Upper lobe of left lung (tissue), 4 donors: ENCODE results near the gene SLC6A13.

ENCODE experiments used
- EP300 ChIP-seq, 4 donors: sonication (generic); formaldehyde crosslinking; IDR thresholded peaks; one replicate each; pipeline ENCODE4 v1.5.1; 2017; ENCODE audit warnings: antibody characterized with exemption in 4 of 4, control low read depth in 2 of 4
- POLR2A ChIP-seq, 4 donors: fragments of 450-650 bp; IDR thresholded peaks; one replicate each; pipeline ENCODE4 v1.5.1; 2016 to 2017; ENCODE audit warnings: antibody characterized with exemption in 4 of 4, mild to moderate bottlenecking in 2 of 4
- POLR2AphosphoS5 ChIP-seq, 2 donors: sonication (generic); formaldehyde crosslinking; IDR thresholded peaks; one replicate each; pipeline ENCODE4 v1.5.1; 2017; ENCODE audit warnings: antibody characterized with exemption in 2 of 2
- TF ChIP-seq, protein P1 (sequence below), 6 experiments: fragments of 450-650 bp in 4 of 6; fragments of 200-600 bp in 2 of 6; sonication (generic) in 2 of 6; IDR thresholded peaks; one replicate each; pipeline ENCODE4 v1.5.1; 2016 to 2019; ENCODE audit warnings: antibody characterized with exemption in 6 of 6

DNA sequence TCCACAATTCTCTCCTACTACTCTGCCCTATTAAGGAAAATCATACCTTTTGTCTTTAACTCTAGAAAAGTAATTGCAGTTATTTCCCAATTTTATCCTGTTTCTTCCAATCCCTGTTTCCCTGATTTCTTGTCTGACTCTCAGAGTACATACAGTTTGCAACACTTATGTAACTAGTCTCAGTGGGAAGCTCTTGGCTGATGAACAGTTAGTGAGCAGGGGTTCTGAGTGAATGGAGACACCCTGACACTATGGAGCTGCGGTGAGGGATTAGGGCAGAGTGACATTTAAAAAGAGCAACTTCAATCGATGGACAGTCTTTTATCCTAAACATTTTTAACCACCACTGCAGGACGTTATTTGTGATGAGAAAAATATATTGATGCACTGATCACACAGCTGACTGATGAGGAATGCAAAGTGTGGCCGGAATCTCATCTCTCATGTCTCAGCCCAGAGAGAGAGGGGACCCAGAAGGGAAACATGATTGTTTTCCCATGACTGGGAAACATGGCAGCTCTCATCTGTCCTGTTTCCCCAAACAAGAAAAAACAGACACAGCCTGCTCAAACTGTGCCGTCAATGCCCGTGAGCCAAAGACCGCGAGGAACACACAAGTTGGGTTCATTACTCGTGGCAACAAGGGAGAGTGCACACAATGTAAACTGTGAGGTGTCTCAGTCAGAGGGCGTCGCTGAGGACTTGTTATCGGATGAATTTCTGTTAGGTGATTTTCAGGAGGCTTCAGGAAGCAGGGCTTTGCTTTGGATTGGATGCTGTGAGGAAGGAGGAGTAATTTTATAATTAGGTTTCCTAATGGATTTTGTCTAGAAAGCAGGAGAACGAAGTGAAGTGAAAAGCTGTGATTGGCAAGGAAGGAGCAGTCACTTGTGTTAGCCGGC, 5.2 kb upstream of the SLC6A13 start:
- TF ChIP-seq, protein P1, sequence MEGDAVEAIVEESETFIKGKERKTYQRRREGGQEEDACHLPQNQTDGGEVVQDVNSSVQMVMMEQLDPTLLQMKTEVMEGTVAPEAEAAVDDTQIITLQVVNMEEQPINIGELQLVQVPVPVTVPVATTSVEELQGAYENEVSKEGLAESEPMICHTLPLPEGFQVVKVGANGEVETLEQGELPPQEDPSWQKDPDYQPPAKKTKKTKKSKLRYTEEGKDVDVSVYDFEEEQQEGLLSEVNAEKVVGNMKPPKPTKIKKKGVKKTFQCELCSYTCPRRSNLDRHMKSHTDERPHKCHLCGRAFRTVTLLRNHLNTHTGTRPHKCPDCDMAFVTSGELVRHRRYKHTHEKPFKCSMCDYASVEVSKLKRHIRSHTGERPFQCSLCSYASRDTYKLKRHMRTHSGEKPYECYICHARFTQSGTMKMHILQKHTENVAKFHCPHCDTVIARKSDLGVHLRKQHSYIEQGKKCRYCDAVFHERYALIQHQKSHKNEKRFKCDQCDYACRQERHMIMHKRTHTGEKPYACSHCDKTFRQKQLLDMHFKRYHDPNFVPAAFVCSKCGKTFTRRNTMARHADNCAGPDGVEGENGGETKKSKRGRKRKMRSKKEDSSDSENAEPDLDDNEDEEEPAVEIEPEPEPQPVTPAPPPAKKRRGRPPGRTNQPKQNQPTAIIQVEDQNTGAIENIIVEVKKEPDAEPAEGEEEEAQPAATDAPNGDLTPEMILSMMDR (IDR thresholded peaks at IDR 0.05), result no peak
- TF ChIP-seq POLR2AphosphoS5 (IDR thresholded peaks at IDR 0.05), result no peak
- TF ChIP-seq POLR2A (IDR thresholded peaks at IDR 0.05), result no peak
- TF ChIP-seq EP300 (IDR thresholded peaks at IDR 0.05), result no peak
